H1 (cell line): ENCODE measurements around the gene QSOX2.

Experiments used
- ATF3 ChIP-seq: IDR thresholded peaks from 2 replicates; pipeline ENCODE4 v1.6.1; 2011; ENCODE audit warnings: low read depth, mild to moderate bottlenecking, low read length; ENCODE audit not compliant: insufficient read depth
- CEBPB ChIP-seq: IDR thresholded peaks from 2 replicates; pipeline ENCODE4 v1.6.1; 2012; ENCODE audit warnings: low read depth, low read length
- CTCF ChIP-seq, 3 experiments: IDR thresholded peaks; 1 replicate in 2 of 3; 2 replicates in 1 of 3; pipeline versions ENCODE4 v1.5.1 to v1.6.1; 2011; ENCODE audit warnings: low read length in 3 of 3, mild to moderate bottlenecking in 3 of 3, inconsistent platforms in 2 of 3, low read depth in 1 of 3, moderate library complexity in 1 of 3; ENCODE audit not compliant: insufficient read depth in 1 of 3; ENCODE audit errors: control extremely low read depth in 1 of 3
- EZH2 ChIP-seq: fragments of 200-600 bp; sonication (generic); IDR thresholded peaks from 2 replicates; pipeline ENCODE4 v1.7.1; 2012; ENCODE audit warnings: low read depth, mild to moderate bottlenecking, moderate library complexity, low read length, inconsistent platforms; ENCODE audit not compliant: severe bottlenecking
- POLR2A ChIP-seq, 2 experiments: IDR thresholded peaks; 1 replicate in 1 of 2; 2 replicates in 1 of 2; pipeline ENCODE4 v1.6.1; 2011; ENCODE audit warnings: low read depth in 2 of 2, low read length in 2 of 2, mild to moderate bottlenecking in 2 of 2; ENCODE audit errors: control extremely low read depth in 1 of 2
- RAD21 ChIP-seq, 2 experiments: IDR thresholded peaks in 1 of 2; conservative IDR thresholded peaks in 1 of 2; 2 replicates each; pipeline ENCODE4 v1.6.1; 2011; ENCODE audit warnings: low read depth in 2 of 2, low read length in 2 of 2, improper control_type of control experiment in 1 of 2, inconsistent platforms in 1 of 2, mild to moderate bottlenecking in 1 of 2, moderate library complexity in 1 of 2
- RXRA ChIP-seq: IDR thresholded peaks from 2 replicates; pipeline ENCODE4 v1.6.1; 2011; ENCODE audit warnings: low read depth, mild to moderate bottlenecking, low read length, moderate library complexity; ENCODE audit not compliant: insufficient read depth
- SUZ12 ChIP-seq: fragments of 200-600 bp; sonication (generic); IDR thresholded peaks from 2 replicates; pipeline ENCODE4 v1.6.1; 2012; ENCODE audit warnings: mild to moderate bottlenecking, inconsistent platforms, low read length, moderate library complexity, mixed read lengths

DNA sequence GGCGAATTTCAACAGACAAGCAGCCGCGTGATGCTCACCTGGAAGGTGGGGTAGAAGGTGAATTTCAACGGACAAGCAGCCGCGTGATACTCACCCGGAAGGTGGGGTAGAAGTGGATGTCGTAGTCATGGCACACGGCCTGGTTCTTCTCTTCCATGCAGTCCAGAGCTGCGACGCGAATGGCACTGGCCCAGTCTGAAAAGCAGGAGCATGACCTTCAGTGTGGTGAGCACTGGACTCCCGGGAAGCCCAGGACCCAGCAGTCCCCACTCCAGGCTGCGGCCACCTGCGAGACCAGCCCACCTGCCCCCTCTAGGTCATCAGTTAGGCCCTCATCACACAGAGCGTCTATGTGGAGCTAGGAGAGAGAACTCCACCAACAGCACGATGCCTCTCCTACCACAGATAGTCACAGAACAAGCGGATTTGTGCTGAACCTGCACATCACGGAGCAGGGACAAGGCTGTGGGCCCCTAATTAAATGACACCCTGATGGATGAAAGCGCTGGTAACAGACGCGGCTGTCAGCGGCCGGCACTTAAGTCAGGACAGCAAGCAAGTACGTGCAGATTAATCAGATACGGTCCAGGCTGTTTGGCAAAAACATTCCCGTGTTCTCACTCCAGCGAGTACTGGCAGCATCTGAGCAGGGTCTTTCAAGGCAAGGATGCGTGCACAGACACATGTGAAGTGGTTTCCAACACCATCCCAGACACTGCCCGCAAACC, 18.8 kb downstream of the QSOX2 start:
- TF ChIP-seq CEBPB (no peak), CTCF (IDR thresholded peaks at IDR 0.05; ENCODE audit: control extremely low read depth in 1 of 3, insufficient read depth in 1 of 3, low read depth in 1 of 3, low read length in 3 of 3) (no peak), SUZ12 (no peak), RXRA (no peak), RAD21 (IDR thresholded peaks at IDR 0.05 in 1 of 2, conservative IDR thresholded peaks at IDR 0.05 in 1 of 2; ENCODE audit: low read depth in 2 of 2, low read length in 2 of 2) (no peak), EZH2 (no peak), ATF3 (no peak), POLR2A (IDR thresholded peaks at IDR 0.05; ENCODE audit: control extremely low read depth in 1 of 2, low read depth in 2 of 2, low read length in 2 of 2) (no peak)
